Cerebellar nuclear complex (tissue), 1 donor: Measurements from ENCODE around the gene LINC00305.

Source experiments
- DNase-seq, 2 experiments: peaks; one replicate each; lab custom pipeline; 2025; lab: John Stamatoyannopoulos, UW

The LINC00305 gene

GRCh38 chr18:64031411-64031810 lies 117.5 kb downstream of the LINC00305 start:
- DNase-seq = no peak
